T-cell (primary cell): ENCODE measurements around the gene NECTIN1. TPM values are rescaled to one million over a fixed set of nuclear protein-coding genes. Genes with fewer than 3 reads are reported as not detected.
"Not testable (repeated sequence)": the region's sequence is repeated elsewhere in the genome, so short reads cannot be mapped to it uniquely, and the experiment has no call there.

ENCODE experiments used
- ATAC-seq, 4 experiments: fragments of 200-7000 bp in 3 of 4; fragments of 150-1000 bp in 1 of 4; cut with Tn5 transposase; replicated peaks in 1 of 4; 1 replicate in 3 of 4; 2 replicates in 1 of 4; pipeline ENCODE4 v1.10.0; 2021; ENCODE audit warnings: moderate library complexity in 3 of 4, mild to moderate bottlenecking in 2 of 4, moderate number of reproducible peaks in 1 of 4
- CTCF ChIA-PET, 2 donors: fragments of 300-600 bp; sonication (Branson Sonifier 250); formaldehyde crosslinking; loops; one replicate each; lab custom pipeline; 2022; ENCODE audit warnings: antibody characterized with exemption in 2 of 2; lab: Charles Lee
- POLR2A ChIA-PET, 2 donors: fragments of 300-600 bp; sonication (Branson Sonifier 250); formaldehyde crosslinking; loops; one replicate each; lab custom pipeline; 2022; ENCODE audit warnings: antibody characterized with exemption in 2 of 2; lab: Charles Lee
- DNase-seq, 35 experiments: peaks; one replicate each; pipeline versions ENCODE4 v3.0.0 to v3.0.0-alpha.2; 2013 to 2023
- H3K27ac ChIP-seq: one replicate; pipeline ENCODE4 v1.5.1; 2013; ENCODE audit warnings: low read length
- H3K27me3 ChIP-seq, 2 experiments: replicated peaks in 1 of 2; 1 replicate in 1 of 2; 2 replicates in 1 of 2; pipeline versions ENCODE4 v1.6.1 to v1.7.0; 2013; ENCODE audit warnings: low read length in 1 of 2, mixed read lengths in 1 of 2; ENCODE audit not compliant: control insufficient read depth in 2 of 2, insufficient read depth in 2 of 2; ENCODE audit errors: extremely low read depth in 1 of 2
- H3K36me3 ChIP-seq, 2 donors: 1 replicate in 1 of 2; 2 replicates in 1 of 2; pipeline versions ENCODE4 v1.6.1 to v1.7.0; 2013; ENCODE audit warnings: low read length in 1 of 2; ENCODE audit not compliant: control insufficient read depth in 2 of 2, insufficient read depth in 1 of 2; ENCODE audit errors: extremely low read depth in 1 of 2
- H3K4me1 ChIP-seq, 2 experiments: 1 replicate in 1 of 2; 2 replicates in 1 of 2; pipeline versions ENCODE4 v1.6.1 to v1.7.0; 2013; ENCODE audit warnings: low read length in 2 of 2, mixed read lengths in 1 of 2; ENCODE audit not compliant: insufficient read depth in 2 of 2, control insufficient read depth in 1 of 2; ENCODE audit errors: extremely low read depth in 1 of 2
- H3K4me3 ChIP-seq, 2 donors: 1 replicate in 1 of 2; 2 replicates in 1 of 2; pipeline versions ENCODE4 v1.5.1 to v1.7.0; 2013; ENCODE audit warnings: mild to moderate bottlenecking in 2 of 2, low read length in 1 of 2, moderate library complexity in 1 of 2; ENCODE audit not compliant: control insufficient read depth in 1 of 2; ENCODE audit errors: extremely low read depth in 1 of 2
- H3K9me3 ChIP-seq: 2 replicates; pipeline ENCODE4 v1.7.0; 2013
- H3K27ac Mint-ChIP-seq, 2 donors: one replicate each; pipeline ENCODE4 v1.8.0; 2020 to 2021; ENCODE audit warnings: mild to moderate bottlenecking in 2 of 2, mixed read lengths in 2 of 2
- H3K27me3 Mint-ChIP-seq, 2 donors: one replicate each; pipeline ENCODE4 v1.8.0; 2021 to 2022; ENCODE audit warnings: mixed read lengths in 2 of 2
- H3K36me3 Mint-ChIP-seq: one replicate; pipeline ENCODE4 v1.8.0; 2021; ENCODE audit warnings: mixed read lengths
- H3K4me1 Mint-ChIP-seq, 3 donors: one replicate each; pipeline ENCODE4 v1.8.0; 2020 to 2022; ENCODE audit warnings: mixed read lengths in 3 of 3, mild to moderate bottlenecking in 1 of 3
- H3K4me3 Mint-ChIP-seq, 3 donors: one replicate each; pipeline ENCODE4 v1.8.0; 2020 to 2022; ENCODE audit warnings: mild to moderate bottlenecking in 3 of 3, mixed read lengths in 3 of 3, moderate library complexity in 3 of 3
- H3K9me3 Mint-ChIP-seq, 3 donors: one replicate each; pipeline ENCODE4 v1.8.0; 2020 to 2022; ENCODE audit warnings: mixed read lengths in 3 of 3
- WGBS: methylation state at CpG from one replicate; pipeline ENCODE4 v1.1.5; 2013; ENCODE audit warnings: missing lambda C conversion rate; ENCODE audit not compliant: insufficient coverage; 5-methylcytosine and 5-hydroxymethylcytosine counted together
- total RNA-seq, 35 experiments: library from RNA in 6 of 35; stranded (reverse) in 6 of 35; fragments of 120-200 nt in 1 of 35; gene quantifications; one replicate each; pipeline versions ENCODE4 v1.2.1 to v1.2.4 and lab custom pipeline; 2013 to 2026

Gene NECTIN1
- total RNA-seq, 5 donors from 2014 or later (not counting 1 experiment from before 2014, with no cell fraction given) = 1.8 to 3.5 (median 3.1) TPM

- ChIA-PET POLR2A (no interaction called here), CTCF (interaction anchor here in 1 of 2 donors (0.6 kb wide), 1 partner anchor 15 kb away, joined by 3 read pairs; no protein-coding TSS in a partner anchor)
- Mint-ChIP-seq H3K27me3 (peaks cover 21 to 26% of the 10 kb centered on the region in 2 donors), H3K4me1 (no peaks in the 10 kb centered on the region), H3K4me3 (no peak overlapping the region), H3K9me3 (no peaks in the 10 kb centered on the region), H3K36me3 (no peaks in the 10 kb centered on the region), H3K27ac (no peak overlapping the region)
- Histone ChIP-seq H3K4me3 (no peak overlapping the region), H3K4me1 (no peaks in the 10 kb centered on the region), H3K27ac (no peak overlapping the region), H3K36me3 (no peaks in the 10 kb centered on the region), H3K27me3 (peaks cover 0 to 15% of the 10 kb centered on the region in 2 experiments), H3K9me3 (no peaks in the 10 kb centered on the region)
- WGBS = 71% methylated on average over 4 of the region's 10 CpGs
- no peak for ATAC-seq
- DNase-seq = no peak
Measured at GRCh38 chr11:119599864-119600541, 129.0 kb downstream of the NECTIN1 start.

GRCh38 chr11:119595941-119596340, 133.1 kb downstream of the NECTIN1 start:
- POLR2A ChIA-PET, H3K27ac ChIP-seq, H3K4me3 Mint-ChIP-seq, H3K4me3 ChIP-seq, H3K9me3 Mint-ChIP-seq, H3K4me1 Mint-ChIP-seq, DNase-seq, H3K36me3 Mint-ChIP-seq, H3K9me3 ChIP-seq, H3K36me3 ChIP-seq, H3K27me3 ChIP-seq, ATAC-seq, H3K27ac Mint-ChIP-seq, H3K4me1 ChIP-seq, CTCF ChIA-PET: not testable (repeated sequence)
- H3K27me3 Mint-ChIP-seq = peaks cover 11 to 13% of the 10 kb centered on the region in 2 donors
- no CpG with 5 or more reads among the region's 2 CpGs for WGBS

GRCh38 chr11:119594639-119595249, 134.3 kb downstream of the NECTIN1 start:
- Histone ChIP-seq H3K4me3 (no peak overlapping the region), H3K27me3 (peaks cover 0 to 10% of the 10 kb centered on the region in 2 experiments), H3K36me3 (no peaks in the 10 kb centered on the region), H3K4me1 (no peaks in the 10 kb centered on the region), H3K27ac (no peak overlapping the region), H3K9me3 (no peaks in the 10 kb centered on the region)
- H3K27me3 Mint-ChIP-seq = peaks cover 11 to 13% of the 10 kb centered on the region in 2 donors
- H3K4me3 Mint-ChIP-seq = no peak overlapping the region
- no peaks in the 10 kb centered on the region for H3K36me3 Mint-ChIP-seq
- H3K4me1 Mint-ChIP-seq = no peaks in the 10 kb centered on the region
- DNase-seq (no peak), ATAC-seq (no peak)
- H3K9me3 Mint-ChIP-seq = peaks cover 0 to 2% (median 0%) of the 10 kb centered on the region in 3 donors
- no peak overlapping the region for H3K27ac Mint-ChIP-seq
- POLR2A ChIA-PET = no interaction called here
- no CpG with 5 or more reads among the region's 4 CpGs for WGBS
- CTCF ChIA-PET = no interaction called here

GRCh38 chr11:119593346-119593745, 135.7 kb downstream of the NECTIN1 start:
- Histone ChIP-seq H3K9me3 (no peaks in the 10 kb centered on the region), H3K27ac (no peak overlapping the region), H3K4me1 (no peaks in the 10 kb centered on the region), H3K36me3 (no peaks in the 10 kb centered on the region), H3K27me3 (peaks cover 0 to 10% of the 10 kb centered on the region in 2 experiments), H3K4me3 (no peak overlapping the region)
- Mint-ChIP-seq H3K36me3 (no peaks in the 10 kb centered on the region), H3K4me1 (no peaks in the 10 kb centered on the region), H3K27ac (no peak overlapping the region), H3K27me3 (peaks cover 11 to 17% of the 10 kb centered on the region in 2 donors), H3K4me3 (no peak overlapping the region), H3K9me3 (peaks cover 0 to 2% (median 0%) of the 10 kb centered on the region in 3 donors)
- ChIA-PET CTCF (no interaction called here), POLR2A (no interaction called here)
- no CpG with 5 or more reads among the region's 1 CpG for WGBS
- DNase-seq = no peak
- no peak for ATAC-seq

- Mint-ChIP-seq H3K9me3 (peaks cover 0 to 2% (median 0%) of the 10 kb centered on the region in 3 donors), H3K4me1 (no peaks in the 10 kb centered on the region), H3K27me3 (peaks cover 8 to 19% of the 10 kb centered on the region in 2 donors), H3K4me3 (no peak overlapping the region), H3K27ac (no peak overlapping the region), H3K36me3 (no peaks in the 10 kb centered on the region)
- ChIA-PET POLR2A (no interaction called here), CTCF (no interaction called here)
- DNase-seq = no peak
- no peak for ATAC-seq
- no peak overlapping the region for H3K4me3 ChIP-seq
- H3K9me3 ChIP-seq = no peaks in the 10 kb centered on the region
- no peaks in the 10 kb centered on the region for H3K4me1 ChIP-seq
- WGBS = 30% methylated on average over 2 of the region's 5 CpGs
- no peak overlapping the region for H3K27ac ChIP-seq
- peaks cover 0 to 14% of the 10 kb centered on the region in 2 experiments for H3K27me3 ChIP-seq
- H3K36me3 ChIP-seq = no peaks in the 10 kb centered on the region
Measured at GRCh38 chr11:119592642-119593041, 136.4 kb downstream of the NECTIN1 start.

GRCh38 chr11:119591836-119592310, 137.1 kb downstream of the NECTIN1 start:
- H3K27me3 Mint-ChIP-seq = peaks cover 13 to 23% of the 10 kb centered on the region in 2 donors
- POLR2A ChIA-PET = no interaction called here
- H3K4me3 ChIP-seq = no peak overlapping the region
- H3K36me3 Mint-ChIP-seq = no peaks in the 10 kb centered on the region
- peaks cover 0 to 17% of the 10 kb centered on the region in 2 experiments for H3K27me3 ChIP-seq
- H3K9me3 Mint-ChIP-seq = peaks cover 0 to 2% (median 0%) of the 10 kb centered on the region in 3 donors
- H3K4me1 Mint-ChIP-seq = no peaks in the 10 kb centered on the region
- no peak overlapping the region for H3K27ac Mint-ChIP-seq
- DNase-seq (no peak), ATAC-seq (no peak)
- H3K4me1 ChIP-seq = no peaks in the 10 kb centered on the region
- H3K4me3 Mint-ChIP-seq = no peak overlapping the region
- WGBS = 94% methylated on average over 4 of the region's 5 CpGs
- H3K27ac ChIP-seq = no peak overlapping the region
- H3K9me3 ChIP-seq = no peaks in the 10 kb centered on the region
- CTCF ChIA-PET = no interaction called here
- H3K36me3 ChIP-seq = no peaks in the 10 kb centered on the region
